ENCODE data around the gene NR5A2.

NR5A2 gene

DNA sequence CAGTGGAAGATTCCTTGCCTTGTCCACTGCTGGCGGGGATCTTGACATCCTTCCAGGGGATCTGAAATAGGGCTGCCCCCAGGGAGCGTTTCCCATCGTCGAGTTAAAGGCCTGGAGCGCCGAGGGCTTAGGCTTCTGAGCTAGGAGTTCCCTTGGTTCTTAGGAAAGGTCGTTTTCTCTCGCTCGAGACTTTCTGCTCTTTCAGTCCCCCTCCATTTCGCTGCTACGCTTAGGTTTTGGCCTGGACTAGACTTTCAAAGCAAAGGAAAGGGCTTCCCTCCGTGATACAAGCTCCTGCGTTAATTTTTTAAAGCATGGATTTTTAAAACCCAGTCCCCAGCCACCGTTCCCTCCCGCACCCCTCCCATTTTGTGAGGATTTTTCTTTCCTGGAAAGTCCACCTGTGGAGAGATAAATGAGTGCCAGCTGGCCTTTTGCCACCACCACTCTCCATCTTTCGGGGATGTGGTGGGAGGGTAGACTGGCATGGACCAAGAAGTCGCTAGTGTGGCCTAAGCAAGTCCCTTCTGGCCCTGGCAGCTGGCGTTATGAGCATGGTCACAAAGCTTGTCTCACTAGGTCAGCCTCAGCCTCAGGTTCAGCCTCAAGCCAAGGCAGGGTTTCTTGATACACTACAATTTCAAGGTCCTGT lies 9.2 kb downstream of the NR5A2 start:
- no peak for DNase-seq

- DNase-seq, result no peak
Observed at GRCh38 chr1:200037501-200037900, 10.0 kb downstream of the NR5A2 start.

- no peak for DNase-seq
Observed at GRCh38 chr1:200037904-200038303, 10.4 kb downstream of the NR5A2 start.

- DNase-seq, result no peak
Observed at GRCh38 chr1:200038325-200038980, 10.9 kb downstream of the NR5A2 start.

DNA sequence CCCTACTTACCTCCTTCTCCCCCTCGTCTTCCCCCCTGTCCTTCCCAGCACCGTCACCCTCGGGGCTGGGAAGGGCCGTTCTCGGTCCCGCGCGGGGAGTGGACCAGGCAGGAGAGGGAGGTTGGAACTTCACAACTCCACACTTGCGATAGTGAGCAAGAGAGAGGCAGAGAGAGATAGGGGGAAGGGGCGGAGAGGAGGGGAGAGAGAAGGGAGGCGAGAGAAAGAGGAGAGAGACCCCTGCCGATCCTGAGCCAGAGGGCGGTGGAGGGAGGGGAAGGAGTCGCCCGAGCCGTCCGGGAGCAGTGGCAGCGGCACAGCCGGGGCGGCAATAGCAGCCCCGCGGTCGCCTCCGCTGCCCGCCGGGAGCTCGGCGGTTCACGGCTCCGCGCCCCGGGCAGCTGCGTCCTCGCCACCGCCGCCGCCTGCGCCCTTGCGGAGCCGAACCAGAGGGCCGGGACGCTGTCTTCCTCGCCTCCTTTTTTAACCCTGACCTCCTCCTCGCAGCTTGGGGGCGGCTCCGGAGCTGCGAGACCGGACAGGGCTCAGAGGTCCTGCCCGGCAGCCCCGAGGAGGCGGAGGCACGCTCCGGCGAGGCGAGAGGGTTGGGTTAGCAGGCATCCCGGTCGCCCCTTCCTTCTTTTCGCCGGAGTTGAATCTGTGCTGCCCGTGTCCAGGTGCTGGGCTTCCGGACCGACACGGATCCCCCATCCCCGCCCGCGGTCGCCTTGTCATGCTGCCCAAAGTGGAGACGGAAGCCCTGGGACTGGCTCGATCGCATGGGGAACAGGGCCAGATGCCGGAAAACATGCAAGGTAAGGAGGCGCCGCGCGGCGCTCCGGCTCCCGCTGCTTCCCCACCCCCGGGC lies 11.7 kb downstream of the NR5A2 start:
- no peak for DNase-seq

GRCh38 chr1:200039849-200040474 lies 12.5 kb downstream of the NR5A2 start:
- DNase-seq, result no peak

GRCh38 chr1:200040481-200041138 lies 13.1 kb downstream of the NR5A2 start:
- no peak for DNase-seq

DNA sequence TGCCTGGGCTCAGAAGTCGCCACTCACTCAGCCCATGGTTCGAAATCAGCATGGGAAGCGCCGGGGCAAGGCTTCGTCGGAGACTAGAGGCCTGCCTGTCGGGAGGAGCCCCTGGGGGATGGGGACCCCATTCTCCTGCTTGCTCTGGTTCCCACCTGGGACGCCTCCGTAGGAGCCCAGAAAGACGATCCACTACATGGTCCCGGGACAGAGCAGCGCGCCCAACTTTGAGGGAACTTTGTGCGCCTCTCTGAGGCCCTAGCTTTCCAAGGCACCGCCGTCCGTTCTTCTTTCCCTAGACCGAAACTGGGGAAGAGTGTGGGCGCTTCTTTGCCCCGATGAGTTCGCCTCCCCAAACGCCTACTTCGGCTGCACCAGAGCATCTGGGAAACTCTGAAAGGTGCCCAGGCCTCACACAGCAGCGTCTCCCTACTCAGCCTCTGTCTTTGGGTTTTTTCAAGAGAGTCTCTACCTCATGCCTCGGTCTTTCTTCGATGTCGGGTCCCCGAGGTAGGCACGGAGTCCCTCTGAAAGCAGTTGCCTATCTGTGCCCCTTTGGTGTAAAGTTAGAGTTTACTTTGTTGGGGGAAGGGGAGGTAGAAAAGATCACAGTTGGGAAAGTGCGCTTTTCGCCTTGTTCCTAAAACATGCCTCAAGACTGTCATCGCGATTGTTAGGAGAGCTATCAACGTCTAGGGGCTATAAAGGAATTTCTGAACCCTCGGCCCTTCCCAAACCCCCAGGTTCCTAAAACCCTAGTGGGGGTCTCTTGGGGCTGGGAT lies 14.0 kb downstream of the NR5A2 start:
- DNase-seq, result no peak

DNA sequence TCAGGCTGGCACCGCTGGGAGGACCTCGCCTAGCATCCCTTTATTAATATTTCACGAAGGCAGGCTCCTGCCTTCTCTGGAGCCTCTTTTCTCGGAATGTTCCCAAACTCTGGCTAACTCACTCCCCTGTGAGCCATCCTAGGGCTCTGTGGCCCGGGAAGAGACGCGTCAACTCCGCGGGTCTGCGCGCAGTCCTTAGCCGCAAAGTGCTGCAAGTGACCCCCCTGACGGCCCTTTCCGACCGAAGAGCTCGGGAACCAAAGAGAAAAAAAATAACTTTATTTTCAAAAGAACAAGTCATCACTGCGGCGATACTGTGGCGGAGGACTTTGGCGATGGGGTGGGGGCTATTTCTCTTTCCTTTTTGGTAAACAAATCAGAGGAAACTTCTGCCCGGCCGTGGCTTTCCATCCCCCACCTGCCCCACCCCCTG lies 14.6 kb downstream of the NR5A2 start:
- no peak for DNase-seq

GRCh38 chr1:200042552-200043335 lies 15.2 kb downstream of the NR5A2 start:
- no peak for DNase-seq

DNA sequence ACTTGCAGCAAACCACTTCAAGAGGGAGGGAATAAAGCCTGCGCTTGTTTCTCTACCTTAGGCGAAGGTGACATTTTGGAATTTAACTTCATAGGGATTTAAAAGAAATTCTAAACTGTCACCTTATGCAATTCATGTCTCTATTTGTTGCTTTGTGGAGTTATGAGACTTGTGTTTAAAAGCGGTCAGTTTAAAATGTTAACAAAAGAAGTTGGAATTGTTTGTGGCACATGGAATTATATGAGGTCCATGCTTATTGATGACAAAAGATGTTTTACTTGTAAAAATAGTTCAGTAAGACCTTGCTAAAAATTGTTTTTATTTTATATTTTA lies 15.8 kb downstream of the NR5A2 start:
- no peak for DNase-seq

DNA sequence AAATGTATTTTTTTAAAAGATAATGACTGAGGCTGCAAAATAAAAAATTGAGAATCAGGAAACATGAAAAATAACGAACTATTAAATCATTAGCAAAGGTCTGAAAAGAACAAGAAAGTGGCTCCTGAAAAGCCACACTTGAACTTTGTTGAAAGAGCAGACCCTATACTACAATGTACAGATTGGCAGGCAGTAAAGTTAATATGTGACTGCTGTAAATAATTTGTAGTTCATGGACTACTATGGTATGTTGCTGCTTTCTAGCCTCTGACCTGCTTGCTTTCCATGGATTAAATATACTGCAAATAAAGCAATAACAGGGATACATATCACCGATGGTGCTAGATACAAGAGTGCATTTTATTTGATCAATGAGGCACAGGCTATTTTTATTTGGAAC lies 18.6 kb downstream of the NR5A2 start:
- no peak for DNase-seq

GRCh38 chr1:200048244-200048643 lies 20.7 kb downstream of the NR5A2 start:
- no peak for DNase-seq

DNA sequence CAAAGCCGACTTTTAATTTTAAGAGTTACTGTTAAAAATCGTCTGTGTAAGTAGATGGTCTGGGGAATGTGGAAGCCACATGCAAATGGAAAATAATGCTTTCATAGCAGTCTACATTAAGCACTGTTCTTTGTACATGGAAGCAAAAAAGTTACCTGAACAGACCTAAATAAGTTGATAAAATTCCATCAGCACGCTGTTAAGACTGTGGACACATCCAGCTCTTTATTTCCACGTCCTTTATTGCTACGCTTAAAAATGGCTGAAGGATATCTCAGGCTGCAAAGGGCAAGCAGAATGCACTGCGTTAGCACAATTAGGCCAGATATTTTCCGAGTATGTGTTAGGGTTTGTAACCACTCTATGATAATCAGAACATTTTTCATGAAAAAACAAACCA lies 22.3 kb downstream of the NR5A2 start:
- no peak for DNase-seq

DNA sequence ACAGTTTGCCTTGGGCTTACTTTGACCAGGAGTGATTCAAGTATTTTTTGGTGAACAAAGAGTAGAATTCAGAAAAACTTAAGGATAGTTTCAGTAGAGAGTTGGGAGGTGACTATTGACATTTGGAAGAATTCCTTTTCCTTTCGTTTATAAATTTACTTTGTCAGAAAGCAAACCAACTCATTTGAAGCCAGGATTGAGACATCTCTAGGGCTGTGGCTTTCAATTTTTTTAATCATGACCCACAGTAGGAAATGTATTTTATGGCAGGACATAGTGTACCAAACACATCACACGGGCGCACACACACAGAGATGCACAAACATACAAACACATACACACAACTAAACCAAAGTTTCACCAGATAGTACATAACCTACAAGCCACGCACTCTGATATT lies 24.1 kb downstream of the NR5A2 start:
- no peak for DNase-seq

GRCh38 chr1:200053091-200053490 lies 25.6 kb downstream of the NR5A2 start:
- no peak for DNase-seq

GRCh38 chr1:200053646-200054045 lies 26.1 kb downstream of the NR5A2 start:
- no peak for DNase-seq

GRCh38 chr1:200058341-200058740 lies 30.8 kb downstream of the NR5A2 start:
- no peak for DNase-seq

- DNase-seq, result no peak
Observed at GRCh38 chr1:200062143-200062542, 34.6 kb downstream of the NR5A2 start.

GRCh38 chr1:200072636-200073285 lies 45.3 kb downstream of the NR5A2 start:
- no peak for DNase-seq

DNA sequence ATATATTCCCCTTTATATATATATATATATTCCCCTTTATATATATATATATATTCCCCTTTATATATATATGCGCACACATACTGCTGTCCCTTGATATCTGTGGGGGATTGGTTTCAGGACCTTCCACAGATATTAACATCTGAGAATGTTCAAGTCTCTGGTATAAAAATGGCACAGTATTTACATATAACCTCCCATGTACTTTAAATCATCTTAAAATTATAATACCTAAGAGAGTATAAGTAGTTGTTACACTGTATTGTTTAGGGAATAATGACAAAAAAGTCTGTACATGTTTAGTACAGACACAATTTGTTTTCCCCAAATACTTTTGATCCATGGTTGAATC lies 45.8 kb downstream of the NR5A2 start:
- no peak for DNase-seq

All from activated gamma-delta T cell (primary cell).